ENCODE results near the gene HTRA1.
A peak's percentile ranks its signal among the peaks of the same experiment; 100 is the strongest.

DNA sequence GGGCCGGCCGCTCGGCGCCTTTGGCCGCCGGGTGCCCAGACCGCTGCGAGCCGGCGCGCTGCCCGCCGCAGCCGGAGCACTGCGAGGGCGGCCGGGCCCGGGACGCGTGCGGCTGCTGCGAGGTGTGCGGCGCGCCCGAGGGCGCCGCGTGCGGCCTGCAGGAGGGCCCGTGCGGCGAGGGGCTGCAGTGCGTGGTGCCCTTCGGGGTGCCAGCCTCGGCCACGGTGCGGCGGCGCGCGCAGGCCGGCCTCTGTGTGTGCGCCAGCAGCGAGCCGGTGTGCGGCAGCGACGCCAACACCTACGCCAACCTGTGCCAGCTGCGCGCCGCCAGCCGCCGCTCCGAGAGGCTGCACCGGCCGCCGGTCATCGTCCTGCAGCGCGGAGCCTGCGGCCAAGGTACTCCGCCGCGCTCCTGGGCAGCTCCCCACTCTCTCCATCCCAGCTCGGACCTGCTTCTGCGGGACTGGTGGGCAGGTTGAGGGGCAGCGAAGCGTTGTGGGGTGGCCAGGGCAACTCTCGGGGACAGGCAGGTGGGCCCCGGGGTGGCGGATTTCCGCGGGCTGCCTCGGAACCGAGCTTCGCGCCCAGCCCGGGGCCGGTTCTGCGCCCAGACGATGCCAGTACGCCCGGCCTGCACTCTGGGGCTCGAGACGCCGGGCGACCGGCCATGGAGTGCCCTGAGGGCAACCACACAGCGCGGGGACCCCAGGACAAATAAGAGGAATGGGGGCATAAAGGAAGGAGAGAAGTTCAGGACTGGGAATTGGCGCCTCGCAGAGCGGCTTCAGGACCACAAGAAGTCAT, 578 bp downstream of the HTRA1 start:
- TF ChIP-seq, protein P1, sequence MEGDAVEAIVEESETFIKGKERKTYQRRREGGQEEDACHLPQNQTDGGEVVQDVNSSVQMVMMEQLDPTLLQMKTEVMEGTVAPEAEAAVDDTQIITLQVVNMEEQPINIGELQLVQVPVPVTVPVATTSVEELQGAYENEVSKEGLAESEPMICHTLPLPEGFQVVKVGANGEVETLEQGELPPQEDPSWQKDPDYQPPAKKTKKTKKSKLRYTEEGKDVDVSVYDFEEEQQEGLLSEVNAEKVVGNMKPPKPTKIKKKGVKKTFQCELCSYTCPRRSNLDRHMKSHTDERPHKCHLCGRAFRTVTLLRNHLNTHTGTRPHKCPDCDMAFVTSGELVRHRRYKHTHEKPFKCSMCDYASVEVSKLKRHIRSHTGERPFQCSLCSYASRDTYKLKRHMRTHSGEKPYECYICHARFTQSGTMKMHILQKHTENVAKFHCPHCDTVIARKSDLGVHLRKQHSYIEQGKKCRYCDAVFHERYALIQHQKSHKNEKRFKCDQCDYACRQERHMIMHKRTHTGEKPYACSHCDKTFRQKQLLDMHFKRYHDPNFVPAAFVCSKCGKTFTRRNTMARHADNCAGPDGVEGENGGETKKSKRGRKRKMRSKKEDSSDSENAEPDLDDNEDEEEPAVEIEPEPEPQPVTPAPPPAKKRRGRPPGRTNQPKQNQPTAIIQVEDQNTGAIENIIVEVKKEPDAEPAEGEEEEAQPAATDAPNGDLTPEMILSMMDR (conservative IDR thresholded peaks at IDR 0.05; ENCODE audit: low read depth, low read length): no peak
- TF ChIP-seq EZH2 (IDR thresholded peaks at IDR 0.05; ENCODE audit: low read length, unreplicated experiment) (peak; percentile 51), EZH2phosphoT487 (IDR thresholded peaks at IDR 0.05; ENCODE audit: borderline replicate concordance, low read length) (no peak)
